Esophagus squamous epithelium (tissue), 5 donors: ENCODE measurements around the gene TSPAN1. TPM values are rescaled to one million over a fixed set of nuclear protein-coding genes. Genes with fewer than 3 reads are reported as not detected.
"Not testable (repeated sequence)": the region's sequence is repeated elsewhere in the genome, so short reads cannot be mapped to it uniquely, and the experiment has no call there.

Experiments used
- DNase-seq: peaks from one replicate; lab custom pipeline; 2025; lab: John Stamatoyannopoulos, UW
- H3K27ac ChIP-seq, 4 donors: fragments of 200-600 bp; sonication (generic); one replicate each; pipeline ENCODE4 v1.5.1; 2016 to 2019; ENCODE audit warnings: mild to moderate bottlenecking in 1 of 4
- H3K27me3 ChIP-seq, 4 donors: fragments of 200-600 bp; sonication (generic); 1 replicate in 3 of 4; 2 replicates in 1 of 4; pipeline versions ENCODE4 v1.5.1 to v1.6.0; 2017 to 2021; ENCODE audit warnings: antibody characterized with exemption in 1 of 4
- H3K36me3 ChIP-seq, 3 donors: fragments of 200-600 bp; sonication (generic); one replicate each; pipeline ENCODE4 v1.5.1; 2016 to 2019
- H3K4me1 ChIP-seq, 3 donors: fragments of 200-600 bp; sonication (generic); one replicate each; pipeline ENCODE4 v1.5.1; 2017 to 2019
- H3K4me3 ChIP-seq, 4 donors: fragments of 200-600 bp; sonication (generic); 1 replicate in 3 of 4; 2 replicates in 1 of 4; pipeline ENCODE4 v1.5.1; 2016 to 2019; ENCODE audit warnings: mild to moderate bottlenecking in 2 of 4, moderate library complexity in 1 of 4
- H3K9me3 ChIP-seq, 3 donors: fragments of 200-600 bp; sonication (generic); one replicate each; pipeline ENCODE4 v1.5.1; 2016 to 2019
- POLR2A ChIP-seq, 4 donors: fragments of 450-650 bp; IDR thresholded peaks; one replicate each; pipeline ENCODE4 v1.6.1; 2017; ENCODE audit warnings: antibody characterized with exemption in 4 of 4, mild to moderate bottlenecking in 4 of 4, moderate library complexity in 3 of 4
- WGBS, 2 donors: methylation state at CpG; one replicate each; pipeline ENCODE4 v1.1.5; 2018; 5-methylcytosine and 5-hydroxymethylcytosine counted together
- intact Hi-C: fragments of 100-400 bp; cut with DNase I; formaldehyde crosslinking; loops from one replicate; pipeline ENCODE4 v1.15.0; 2022
- small RNA-seq, 4 donors: library from RNA; depleted of rRNA; stranded (forward); fragments of <200 nt; gene quantifications; one replicate each; pipeline ENCODE3, GENCODE V24; 2016
- total RNA-seq, 4 donors: library from RNA; depleted of rRNA; stranded (reverse); fragments of >200 nt; gene quantifications; one replicate each; pipeline ENCODE4 v1.1.0, GENCODE V29; 2016
- TF ChIP-seq, protein P1 (sequence below), 6 experiments: fragments of 450-650 bp in 4 of 6; fragments of 200-600 bp in 2 of 6; sonication (generic) in 2 of 6; IDR thresholded peaks; one replicate each; pipeline ENCODE4 v1.5.1; 2016 to 2019; ENCODE audit warnings: antibody characterized with exemption in 6 of 6, mild to moderate bottlenecking in 4 of 6, moderate library complexity in 4 of 6
- donor health status: DM: yes; HTN: yes; CAD: no.

Gene TSPAN1
- total RNA-seq, 4 donors from 2014 or later: 1.4 to 10.7 (median 5.0) TPM

DNA sequence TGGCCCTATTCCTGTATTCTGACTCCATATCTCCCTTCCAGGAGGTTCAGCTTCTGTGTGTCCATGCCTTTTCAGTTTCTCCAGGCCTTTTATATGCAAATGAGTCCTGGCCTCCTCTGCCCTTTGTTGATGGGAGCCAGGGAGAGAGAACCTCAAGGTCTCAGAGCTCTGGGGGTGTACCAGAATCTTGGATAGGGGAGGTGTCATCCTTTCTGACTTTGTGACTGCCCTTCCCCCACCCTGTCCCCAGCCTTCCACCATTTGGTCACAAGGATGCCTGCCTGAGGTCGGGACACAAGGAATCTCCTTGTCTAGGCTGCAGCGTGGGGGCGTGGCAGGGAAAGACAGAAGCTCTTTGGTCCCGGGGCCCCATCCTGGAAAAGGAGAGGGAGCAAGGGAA lies 46.9 kb downstream of the TSPAN1 start:
- Histone ChIP-seq H3K9me3 (no peaks in the 10 kb centered on the region), H3K36me3 (peaks cover 0 to 17% (median 0%) of the 10 kb centered on the region in 3 donors), H3K27ac (no peak overlapping the region), H3K27me3 (no peaks in the 10 kb centered on the region), H3K4me1 (peaks cover 0 to 37% (median 5%) of the 10 kb centered on the region in 3 donors), H3K4me3 (no peak overlapping the region)
- no peak for DNase-seq
- TF ChIP-seq POLR2A (IDR thresholded peaks at IDR 0.05): no peak
- TF ChIP-seq, protein P1, sequence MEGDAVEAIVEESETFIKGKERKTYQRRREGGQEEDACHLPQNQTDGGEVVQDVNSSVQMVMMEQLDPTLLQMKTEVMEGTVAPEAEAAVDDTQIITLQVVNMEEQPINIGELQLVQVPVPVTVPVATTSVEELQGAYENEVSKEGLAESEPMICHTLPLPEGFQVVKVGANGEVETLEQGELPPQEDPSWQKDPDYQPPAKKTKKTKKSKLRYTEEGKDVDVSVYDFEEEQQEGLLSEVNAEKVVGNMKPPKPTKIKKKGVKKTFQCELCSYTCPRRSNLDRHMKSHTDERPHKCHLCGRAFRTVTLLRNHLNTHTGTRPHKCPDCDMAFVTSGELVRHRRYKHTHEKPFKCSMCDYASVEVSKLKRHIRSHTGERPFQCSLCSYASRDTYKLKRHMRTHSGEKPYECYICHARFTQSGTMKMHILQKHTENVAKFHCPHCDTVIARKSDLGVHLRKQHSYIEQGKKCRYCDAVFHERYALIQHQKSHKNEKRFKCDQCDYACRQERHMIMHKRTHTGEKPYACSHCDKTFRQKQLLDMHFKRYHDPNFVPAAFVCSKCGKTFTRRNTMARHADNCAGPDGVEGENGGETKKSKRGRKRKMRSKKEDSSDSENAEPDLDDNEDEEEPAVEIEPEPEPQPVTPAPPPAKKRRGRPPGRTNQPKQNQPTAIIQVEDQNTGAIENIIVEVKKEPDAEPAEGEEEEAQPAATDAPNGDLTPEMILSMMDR (IDR thresholded peaks at IDR 0.05): no peak
- intact Hi-C loops: loop anchor here (2.0 to 5.0 kb wide), 2 partner anchors 39 to 185 kb away; no protein-coding TSS in a partner anchor
- WGBS, 2 donors: no CpG with 5 or more reads among the region's 4 CpGs

DNA sequence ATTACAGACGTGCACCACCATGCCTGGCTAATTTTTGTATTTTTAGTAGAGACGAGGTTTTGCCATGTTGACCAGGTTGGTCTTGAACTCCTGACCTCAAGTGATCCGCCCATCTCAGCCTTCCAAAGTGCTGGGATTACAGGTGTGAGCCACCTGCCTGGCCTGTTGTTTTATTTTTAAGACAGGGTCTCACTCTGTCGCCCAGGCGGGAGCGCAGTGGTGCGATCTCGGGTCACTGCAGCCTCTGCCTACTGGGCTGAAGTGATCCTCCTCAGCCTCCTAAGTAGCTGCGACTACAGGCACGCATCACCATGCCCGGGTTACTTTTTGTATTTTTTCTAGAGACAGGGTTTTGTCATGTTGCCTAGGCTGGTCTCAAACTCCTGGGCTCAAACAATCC lies 48.2 kb downstream of the TSPAN1 start:
- H3K36me3 ChIP-seq: peaks cover 0 to 17% (median 0%) of the 10 kb centered on the region in 3 donors
- peaks cover 0 to 29% (median 5%) of the 10 kb centered on the region in 3 donors for H3K4me1 ChIP-seq
- 49 to 73% methylated on average over 9 to 11 of the region's 11 CpGs for WGBS, 2 donors
- intact Hi-C loops: loop anchor here (5.0 kb wide), 1 partner anchor 41 kb away; no protein-coding TSS in a partner anchor
- H3K4me3 ChIP-seq, H3K9me3 ChIP-seq, H3K27me3 ChIP-seq, H3K27ac ChIP-seq, DNase-seq: not testable (repeated sequence)

DNA sequence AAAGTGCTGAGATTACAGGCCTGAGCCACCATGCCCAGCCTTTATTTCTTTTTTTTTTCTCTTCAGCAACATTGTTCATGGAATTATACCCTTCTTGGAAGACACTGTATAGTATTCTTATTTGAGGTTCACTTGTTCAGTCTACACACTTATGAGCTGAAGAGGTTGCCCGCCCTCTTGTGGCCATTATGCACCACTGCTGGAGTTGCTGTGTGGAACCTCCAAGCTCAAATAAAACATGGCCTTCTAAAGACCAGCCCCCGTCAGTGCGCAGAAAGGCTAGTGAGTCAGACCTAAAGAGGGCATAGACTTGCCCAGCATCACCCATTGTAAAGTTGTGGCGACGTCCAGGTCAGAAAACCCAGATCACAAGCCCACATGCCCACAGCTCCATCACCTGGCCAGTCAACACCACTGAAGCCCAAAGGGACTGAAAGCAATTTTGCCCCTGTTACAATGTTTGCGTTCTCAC lies 48.6 kb downstream of the TSPAN1 start:
- intact Hi-C loops: loop anchor here (5.0 kb wide), 1 partner anchor 41 kb away; no protein-coding TSS in a partner anchor
- Histone ChIP-seq H3K27ac (no peak overlapping the region), H3K36me3 (peaks cover 0 to 17% (median 0%) of the 10 kb centered on the region in 3 donors), H3K4me3 (no peak overlapping the region), H3K9me3 (no peaks in the 10 kb centered on the region), H3K4me1 (peaks cover 0 to 26% (median 5%) of the 10 kb centered on the region in 3 donors), H3K27me3 (no peaks in the 10 kb centered on the region)
- TF ChIP-seq, protein P1 (IDR thresholded peaks at IDR 0.05): peak; percentile 56 to 94 (median 94)
- no peak for TF ChIP-seq POLR2A (IDR thresholded peaks at IDR 0.05)
- no peak for DNase-seq
- 0 to 6% methylated on average over 3 to 6 of the region's 6 CpGs for WGBS, 2 donors

DNA sequence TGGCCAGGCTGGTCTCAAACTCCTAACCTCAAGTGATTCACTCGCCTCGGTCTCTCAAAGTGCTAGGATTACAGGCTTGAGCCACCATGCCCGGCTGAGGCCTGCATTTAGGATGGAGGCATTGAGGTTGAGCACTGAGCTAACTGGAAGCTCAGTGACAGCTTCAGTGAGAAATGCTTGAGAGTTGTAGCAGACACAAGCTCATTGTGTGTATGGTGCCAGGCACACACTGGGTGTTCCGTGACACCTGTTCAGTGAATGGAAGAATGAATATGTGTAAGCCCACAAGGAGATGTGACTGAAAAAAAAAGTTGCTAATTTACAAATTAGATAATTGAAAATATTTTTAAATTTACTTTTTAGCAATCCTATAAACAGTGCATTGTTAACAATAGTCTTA lies 50.1 kb downstream of the TSPAN1 start:
- H3K36me3 ChIP-seq: peaks cover 0 to 15% (median 0%) of the 10 kb centered on the region in 3 donors
- no peaks in the 10 kb centered on the region for H3K27me3 ChIP-seq
- no peak for DNase-seq
- no peaks in the 10 kb centered on the region for H3K9me3 ChIP-seq
- no peak overlapping the region for H3K27ac ChIP-seq
- intact Hi-C loops: loop anchor here (5.0 kb wide), 1 partner anchor 43 kb away; no protein-coding TSS in a partner anchor
- TF ChIP-seq POLR2A (IDR thresholded peaks at IDR 0.05): no peak
- TF ChIP-seq, protein P1 (IDR thresholded peaks at IDR 0.05): no peak
- peaks cover 0 to 12% (median 0%) of the 10 kb centered on the region in 3 donors for H3K4me1 ChIP-seq
- no peak overlapping the region for H3K4me3 ChIP-seq
- WGBS, 2 donors: 69 to 95% methylated on average over 2 to 4 of the region's 4 CpGs

DNA sequence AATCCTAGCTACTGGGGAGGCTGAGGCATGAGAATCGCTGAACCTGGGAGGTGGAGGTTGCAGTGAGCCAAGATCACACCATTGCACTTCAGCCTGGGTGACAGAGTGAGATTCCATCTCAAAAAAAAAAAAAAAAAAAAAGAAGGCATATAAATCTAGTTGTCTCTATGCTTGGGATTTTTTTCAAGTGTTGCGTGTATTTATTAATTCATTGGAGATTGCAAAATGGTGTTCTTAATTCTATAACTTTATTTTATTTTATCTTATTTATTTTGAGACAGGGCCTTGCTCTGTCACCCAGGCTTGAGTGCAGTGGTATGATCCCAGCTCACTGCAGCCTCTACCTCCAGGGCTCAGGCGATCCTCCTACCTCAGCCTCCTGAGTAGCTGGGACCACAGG lies 56.3 kb downstream of the TSPAN1 start:
- H3K9me3 ChIP-seq, H3K4me1 ChIP-seq, DNase-seq, H3K36me3 ChIP-seq, intact Hi-C loops, H3K4me3 ChIP-seq, H3K27me3 ChIP-seq, H3K27ac ChIP-seq: not testable (repeated sequence)
- 88 to 92% methylated on average over 3 of the region's 3 CpGs for WGBS, 2 donors

Small RNA genes lying within 50 kb of the gene (small RNA-seq; reads per million reads assigned to genes)
- gene AL672043.1: 0 reads per million in 4 donors

Other genes starting within 250 kb of the TSPAN1 start
- 1 to 10 TPM; 3.0 to 7.6 (median 6.2) TPM for gene PIK3R3, start 42.5 kb upstream of the TSPAN1 start, total RNA-seq
- gene P3R3URF, start 1.4 kb downstream of the TSPAN1 start, total RNA-seq: not detected
- 10 to 100 TPM; 23.9 to 36.7 (median 28.1) TPM for gene POMGNT1, start 23.3 kb downstream of the TSPAN1 start, total RNA-seq
- gene LURAP1, start 28.2 kb downstream of the TSPAN1 start, total RNA-seq: 1 to 10 TPM; 1.7 to 4.6 (median 3.1) TPM
- gene RAD54L, start 72.7 kb downstream of the TSPAN1 start, total RNA-seq: 1 to 10 TPM; 1.9 to 7.8 (median 6.8) TPM
- gene LRRC41, start 128.5 kb downstream of the TSPAN1 start, total RNA-seq: 10 to 100 TPM; 44.1 to 66.4 (median 57.6) TPM
- 100 to 1,000 TPM; 329 to 618 (median 564) TPM for gene UQCRH, start 128.6 kb downstream of the TSPAN1 start, total RNA-seq
- 10 to 100 TPM; 10.1 to 22.1 (median 16.2) TPM for gene NSUN4, start 165.7 kb downstream of the TSPAN1 start, total RNA-seq
- gene FAAH, start 219.2 kb downstream of the TSPAN1 start, total RNA-seq: 10 to 100 TPM; 12.3 to 29.6 (median 16.7) TPM